HFFc6 (cell line): ENCODE results near the gene MEF2C. TPM values are rescaled to one million over a fixed set of nuclear protein-coding genes. Genes with fewer than 3 reads are reported as not detected.
A peak's percentile ranks its signal among the peaks of the same experiment; 100 is the strongest.

ENCODE experiments used
- DNase-seq: peaks from one replicate; pipeline ENCODE4 v3.0.0-alpha.2; 2018
- H3K27ac Mint-ChIP-seq: 2 replicates; pipeline ENCODE4 v1.8.0; 2020; ENCODE audit warnings: mild to moderate bottlenecking, mixed read lengths
- H3K27me3 Mint-ChIP-seq: 2 replicates; pipeline ENCODE4 v1.8.0; 2021; ENCODE audit warnings: mild to moderate bottlenecking, moderate library complexity, mixed read lengths; ENCODE audit not compliant: insufficient read depth
- H3K36me3 Mint-ChIP-seq: 2 replicates; pipeline ENCODE4 v1.8.0; 2021; ENCODE audit warnings: low read depth, mixed read lengths
- H3K4me1 Mint-ChIP-seq: 2 replicates; pipeline ENCODE4 v1.8.0; 2020; ENCODE audit warnings: low read depth, mixed read lengths
- H3K4me3 Mint-ChIP-seq: 2 replicates; pipeline ENCODE4 v1.8.0; 2020; ENCODE audit warnings: mild to moderate bottlenecking, moderate library complexity, mixed read lengths
- H3K9me3 Mint-ChIP-seq: 2 replicates; pipeline ENCODE4 v1.8.0; 2020; ENCODE audit warnings: mild to moderate bottlenecking, mixed read lengths
- total RNA-seq, 6 experiments: library from RNA; stranded (reverse); fragmentation: NEBNext Ultra II Directional; extraction: Animal tissue kit (Norgen Biotek cat#: 25700); gene quantifications; 2 replicates in 1 of 6; 3 replicates in 5 of 6; pipeline ENCODE4 v1.2.3, GENCODE V29; 2021
- TF ChIP-seq, protein P1 (sequence below): fragments of 200-600 bp; sonication (generic); IDR thresholded peaks from 2 replicates; pipeline ENCODE4 v1.5.0; 2021; ENCODE audit warnings: antibody characterized with exemption, mild to moderate bottlenecking

Gene MEF2C
- total RNA-seq, 6 experiments from 2014 or later = 3.6 to 12.6 (median 9.2) TPM

DNA sequence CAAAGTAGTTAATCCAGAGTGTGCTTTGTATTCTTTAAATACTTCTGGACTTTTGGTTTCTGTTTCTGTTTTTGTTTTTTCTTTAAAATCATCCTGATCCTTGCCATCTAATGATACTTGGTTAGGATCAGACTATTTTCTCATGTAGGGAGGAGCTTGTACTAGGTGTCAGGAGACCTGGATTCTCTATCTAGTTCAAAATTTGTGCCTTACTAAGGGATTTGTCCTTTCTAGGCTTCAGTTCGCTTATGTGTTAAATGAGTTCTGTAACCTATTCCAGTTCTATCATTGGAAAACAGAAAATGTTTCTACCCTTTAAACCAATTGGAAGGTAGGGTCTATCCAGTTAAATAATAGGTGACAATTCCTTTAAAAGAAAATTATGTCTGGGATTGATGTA is 3.3 kb upstream of the MEF2C start:
- Mint-ChIP-seq H3K36me3 (no peaks in the 10 kb centered on the region), H3K27me3 (peaks cover 2% of the 10 kb centered on the region; the same call in 1 of the 2 replicates), H3K27ac (no peak overlapping the region), H3K9me3 (no peaks in the 10 kb centered on the region), H3K4me1 (peaks cover 35% of the 10 kb centered on the region), H3K4me3 (no peak overlapping the region)
- no peak for DNase-seq
- TF ChIP-seq, protein P1, sequence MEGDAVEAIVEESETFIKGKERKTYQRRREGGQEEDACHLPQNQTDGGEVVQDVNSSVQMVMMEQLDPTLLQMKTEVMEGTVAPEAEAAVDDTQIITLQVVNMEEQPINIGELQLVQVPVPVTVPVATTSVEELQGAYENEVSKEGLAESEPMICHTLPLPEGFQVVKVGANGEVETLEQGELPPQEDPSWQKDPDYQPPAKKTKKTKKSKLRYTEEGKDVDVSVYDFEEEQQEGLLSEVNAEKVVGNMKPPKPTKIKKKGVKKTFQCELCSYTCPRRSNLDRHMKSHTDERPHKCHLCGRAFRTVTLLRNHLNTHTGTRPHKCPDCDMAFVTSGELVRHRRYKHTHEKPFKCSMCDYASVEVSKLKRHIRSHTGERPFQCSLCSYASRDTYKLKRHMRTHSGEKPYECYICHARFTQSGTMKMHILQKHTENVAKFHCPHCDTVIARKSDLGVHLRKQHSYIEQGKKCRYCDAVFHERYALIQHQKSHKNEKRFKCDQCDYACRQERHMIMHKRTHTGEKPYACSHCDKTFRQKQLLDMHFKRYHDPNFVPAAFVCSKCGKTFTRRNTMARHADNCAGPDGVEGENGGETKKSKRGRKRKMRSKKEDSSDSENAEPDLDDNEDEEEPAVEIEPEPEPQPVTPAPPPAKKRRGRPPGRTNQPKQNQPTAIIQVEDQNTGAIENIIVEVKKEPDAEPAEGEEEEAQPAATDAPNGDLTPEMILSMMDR = no peak

DNA sequence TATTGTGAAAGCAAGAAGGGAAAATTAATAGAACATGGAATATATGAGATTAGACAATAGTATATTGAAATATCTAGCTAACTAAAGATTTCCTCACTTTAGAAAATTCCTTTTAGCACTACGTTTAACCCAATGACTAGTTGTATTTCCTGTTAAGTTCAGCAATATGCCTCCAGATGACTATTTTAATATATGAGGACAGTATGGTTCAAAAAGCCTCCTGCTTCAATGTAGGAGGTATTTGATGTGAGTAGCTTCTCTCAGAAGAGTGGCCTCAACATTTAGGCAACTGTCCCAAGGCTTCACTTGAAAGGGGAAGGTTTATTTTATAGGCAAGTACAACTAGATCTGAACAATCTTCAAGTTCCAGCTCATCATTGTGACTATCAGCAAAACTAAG is 2.0 kb upstream of the MEF2C start:
- no peak overlapping the region for H3K27ac Mint-ChIP-seq
- H3K27me3 Mint-ChIP-seq = peaks cover 2% of the 10 kb centered on the region; the same call in 1 of the 2 replicates
- H3K9me3 Mint-ChIP-seq = no peaks in the 10 kb centered on the region
- TF ChIP-seq, protein P1 = no peak
- no peaks in the 10 kb centered on the region for H3K36me3 Mint-ChIP-seq
- no peak for DNase-seq
- H3K4me3 Mint-ChIP-seq = peak overlapping the region; percentile 98
- peaks cover 41% of the 10 kb centered on the region for H3K4me1 Mint-ChIP-seq

DNA sequence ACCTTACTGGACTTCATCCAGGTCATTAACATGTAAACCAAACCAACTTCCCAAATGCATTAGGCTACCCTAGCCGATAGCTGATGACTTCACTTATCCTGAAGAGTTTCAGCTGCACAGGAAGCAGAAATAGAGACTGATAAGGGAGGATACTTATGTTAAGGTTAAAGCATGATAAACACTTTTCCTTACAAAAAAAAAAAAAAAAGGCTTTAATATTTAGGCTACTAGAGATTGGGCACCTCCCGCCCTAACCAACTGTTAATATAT is 1.6 kb upstream of the MEF2C start:
- Mint-ChIP-seq H3K4me3 (peak overlapping the region; percentile 98), H3K4me1 (peaks cover 41% of the 10 kb centered on the region), H3K27me3 (peaks cover 2% of the 10 kb centered on the region; the same call in 1 of the 2 replicates), H3K9me3 (no peaks in the 10 kb centered on the region), H3K27ac (peak overlapping the region; percentile 99), H3K36me3 (no peaks in the 10 kb centered on the region)
- TF ChIP-seq, protein P1 = no peak
- no peak for DNase-seq

DNA sequence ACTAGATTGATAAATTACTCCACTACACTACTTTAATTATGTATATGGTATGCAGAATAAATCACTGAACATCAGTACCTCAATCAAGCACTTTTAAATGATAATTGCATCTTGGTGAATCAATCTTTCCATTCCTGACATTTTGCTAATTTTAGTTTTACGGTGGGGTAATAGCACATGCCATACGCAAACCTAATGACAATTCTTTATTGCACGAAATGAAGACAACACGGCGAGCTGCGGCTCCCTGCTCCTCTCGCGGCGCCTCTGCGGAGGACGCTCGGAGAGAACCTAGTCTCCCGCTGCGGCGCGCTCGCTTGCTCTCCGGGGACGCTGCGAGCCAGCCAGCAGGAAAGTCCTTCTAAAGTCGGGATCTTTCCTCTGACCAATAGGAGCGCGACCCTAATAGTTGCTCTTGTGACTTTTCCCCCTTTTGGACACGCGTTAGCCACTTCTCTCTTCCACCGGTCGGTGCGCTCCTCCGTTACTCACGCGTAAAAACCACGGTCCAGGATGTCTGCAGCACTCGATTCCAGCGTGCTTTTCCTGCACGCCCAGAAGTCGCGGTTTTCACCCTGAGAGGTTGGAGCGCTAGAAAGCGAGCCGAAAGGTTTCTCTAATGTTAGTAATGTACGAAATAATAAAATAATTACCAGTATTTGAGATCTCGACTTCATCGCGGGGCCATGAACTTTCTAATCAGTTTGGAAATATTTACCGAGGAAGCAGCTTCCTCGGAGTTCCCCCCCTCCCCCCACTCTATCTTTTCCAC is 1.0 kb upstream of the MEF2C start:
- Mint-ChIP-seq H3K9me3 (no peaks in the 10 kb centered on the region), H3K4me3 (peak overlapping the region; percentile 98), H3K27me3 (peaks cover 2% of the 10 kb centered on the region; the same call in 1 of the 2 replicates), H3K36me3 (no peaks in the 10 kb centered on the region), H3K4me1 (peaks cover 40% of the 10 kb centered on the region), H3K27ac (peak overlapping the region; percentile 99)
- peak; percentile 71 for DNase-seq
- TF ChIP-seq, protein P1 = peak; percentile 31

DNA sequence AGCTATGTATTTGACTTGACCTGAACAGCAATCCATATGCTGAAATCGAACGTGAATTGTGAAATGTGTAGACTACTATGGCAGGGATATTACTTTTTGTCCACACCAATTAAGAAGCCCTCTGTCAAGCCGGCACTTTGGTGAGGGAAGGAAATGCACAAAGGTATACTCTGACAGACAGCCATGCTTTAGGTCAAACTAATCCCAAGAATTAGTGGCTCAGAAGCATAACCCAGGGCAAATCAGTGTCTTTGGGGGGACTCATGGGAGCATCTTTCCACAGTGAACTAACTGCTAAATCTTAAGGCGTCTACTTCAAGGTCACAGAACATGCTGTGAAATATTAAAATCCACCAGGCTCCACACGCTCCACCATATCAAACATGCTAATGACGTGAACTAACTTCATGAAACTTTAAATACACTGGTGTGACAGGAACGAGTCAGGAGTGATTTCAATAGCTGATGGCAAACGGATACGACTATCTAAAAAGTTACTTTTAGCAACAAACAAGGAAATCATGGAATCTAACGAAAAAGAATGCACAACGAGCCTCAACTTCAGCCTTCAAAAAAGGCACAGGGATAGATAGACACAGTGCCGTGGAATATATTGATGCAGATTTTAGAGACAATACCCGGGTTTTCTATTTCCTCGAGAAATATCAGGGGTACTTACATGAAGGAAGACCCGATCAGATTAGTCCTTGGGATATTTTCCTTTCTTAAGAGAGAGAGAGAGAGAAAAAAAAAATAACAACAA is 527 bp downstream of the MEF2C start:
- H3K27ac Mint-ChIP-seq = peak overlapping the region; percentile 99
- H3K27me3 Mint-ChIP-seq = no peaks in the 10 kb centered on the region
- H3K36me3 Mint-ChIP-seq = no peaks in the 10 kb centered on the region
- H3K4me1 Mint-ChIP-seq = peaks cover 47% of the 10 kb centered on the region
- TF ChIP-seq, protein P1 = no peak
- DNase-seq = no peak
- H3K9me3 Mint-ChIP-seq = no peaks in the 10 kb centered on the region
- peak overlapping the region; percentile 98 for H3K4me3 Mint-ChIP-seq
